NCI-H1694 (cell line): ENCODE data around the gene ASIC4.

Source experiments
- DNase-seq: peaks from one replicate; lab custom pipeline; 2025; lab: John Stamatoyannopoulos, UW

ASIC4 gene

GRCh38 chr2:219533930-219534661 is 19.8 kb downstream of the ASIC4 start:
- DNase-seq, result no peak

DNA sequence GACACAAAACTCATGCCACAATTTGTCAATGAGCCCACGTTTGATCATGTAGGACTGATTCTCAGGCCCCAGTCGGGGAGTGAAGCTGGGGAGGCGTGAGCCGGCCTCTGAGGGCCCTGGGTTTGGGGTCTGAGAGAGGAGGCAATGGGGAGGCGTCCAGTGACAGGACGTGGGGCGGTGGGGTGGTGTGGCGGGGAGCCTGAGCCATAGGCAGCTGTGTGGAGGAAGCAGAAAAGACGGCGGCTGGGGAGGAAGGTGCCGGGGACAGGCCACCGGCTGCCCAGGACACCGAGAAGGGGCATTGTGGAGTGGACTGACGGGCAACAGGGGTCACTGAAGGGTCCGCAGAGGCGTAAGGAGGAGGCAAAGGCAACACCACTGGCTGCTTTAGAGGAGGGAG is 22.1 kb downstream of the ASIC4 start:
- no peak for DNase-seq

- DNase-seq, result no peak
Observed at GRCh38 chr2:219536967-219537366, 22.7 kb downstream of the ASIC4 start.

GRCh38 chr2:219537657-219538488 is 23.6 kb downstream of the ASIC4 start:
- DNase-seq, result no peak

DNA sequence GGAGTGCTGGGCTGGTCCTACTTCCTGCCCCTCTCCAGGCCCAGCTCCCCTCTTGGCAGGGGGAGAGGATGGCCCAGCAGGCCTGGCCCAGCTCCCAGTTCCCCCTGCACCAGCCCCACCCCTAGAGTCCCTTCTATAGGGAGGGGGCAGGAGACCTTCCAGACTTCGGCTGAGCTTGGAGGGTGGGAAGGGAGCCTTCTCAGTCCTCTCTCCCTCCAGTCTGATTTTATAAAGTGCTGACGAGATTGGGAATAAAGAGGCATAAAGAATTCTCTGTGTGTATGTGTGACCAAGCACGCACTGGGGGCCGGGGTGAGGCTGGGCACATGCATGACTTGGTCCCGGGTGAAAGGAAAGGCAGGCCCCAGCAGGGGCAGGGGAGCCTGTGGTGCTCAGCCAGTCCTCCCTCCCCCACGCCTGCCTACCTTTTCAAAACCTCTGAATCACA is 24.2 kb downstream of the ASIC4 start:
- DNase-seq, result no peak

DNA sequence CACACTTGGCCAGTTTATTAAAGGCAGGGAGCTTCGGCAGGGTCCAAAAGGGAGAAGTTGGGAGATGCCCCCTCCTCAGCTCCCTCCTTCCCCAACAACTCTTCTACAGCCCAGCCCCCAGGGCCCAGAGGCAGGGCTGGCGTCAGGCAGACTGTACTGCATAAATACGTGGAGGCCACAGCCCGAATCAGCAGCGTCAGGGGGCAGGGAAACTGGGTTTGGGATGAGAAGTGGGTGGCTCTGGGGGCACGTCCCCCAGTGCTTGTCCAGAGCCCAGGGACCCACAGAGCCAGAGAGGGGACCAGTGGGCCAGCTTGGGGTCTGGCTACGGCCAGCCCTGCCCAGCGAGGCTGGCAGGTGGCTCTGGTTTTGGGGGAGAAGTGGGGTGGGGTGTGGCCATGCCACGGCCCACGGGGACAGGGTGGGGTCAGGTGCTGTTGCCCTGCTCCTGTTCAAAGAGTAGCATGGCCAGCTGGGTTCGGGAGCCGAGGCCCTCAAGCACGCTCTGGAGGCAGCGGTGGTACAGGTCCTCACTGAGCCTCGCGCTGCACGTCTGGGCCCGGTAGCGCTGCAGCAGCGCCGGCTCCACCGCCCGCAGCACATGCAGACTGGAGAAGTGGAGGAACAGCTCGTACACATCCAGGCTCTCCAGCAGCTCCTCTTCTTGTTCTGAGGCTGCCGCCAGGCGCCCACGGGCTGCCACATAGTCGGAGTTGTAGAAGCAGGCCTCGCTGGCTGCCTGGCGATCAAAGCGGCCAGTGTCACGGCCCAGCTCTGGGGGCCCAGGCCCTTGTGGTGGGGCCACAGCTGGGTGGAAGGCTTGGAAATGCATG is 24.9 kb downstream of the ASIC4 start:
- DNase-seq, result no peak

- no peak for DNase-seq
Observed at GRCh38 chr2:219539926-219540678, 25.8 kb downstream of the ASIC4 start.

GRCh38 chr2:219540784-219541504 is 26.7 kb downstream of the ASIC4 start:
- no peak for DNase-seq

- DNase-seq, result peak; percentile 58
Observed at GRCh38 chr2:219541611-219542180, 27.4 kb downstream of the ASIC4 start.

- DNase-seq, result no peak
Observed at GRCh38 chr2:219542931-219543595, 28.8 kb downstream of the ASIC4 start.

- peak; percentile 99 for DNase-seq
Observed at GRCh38 chr2:219543596-219544358, 29.5 kb downstream of the ASIC4 start, which contains the start of the genes CHPF and TMEM198. TSS of gene CHPF (minus strand) at chr2:219543809. CDS start at chr2:219543538, 271 bp downstream. TSS of gene TMEM198 (plus strand) at chr2:219544028. CDS start at chr2:219544728, 700 bp downstream.

DNA sequence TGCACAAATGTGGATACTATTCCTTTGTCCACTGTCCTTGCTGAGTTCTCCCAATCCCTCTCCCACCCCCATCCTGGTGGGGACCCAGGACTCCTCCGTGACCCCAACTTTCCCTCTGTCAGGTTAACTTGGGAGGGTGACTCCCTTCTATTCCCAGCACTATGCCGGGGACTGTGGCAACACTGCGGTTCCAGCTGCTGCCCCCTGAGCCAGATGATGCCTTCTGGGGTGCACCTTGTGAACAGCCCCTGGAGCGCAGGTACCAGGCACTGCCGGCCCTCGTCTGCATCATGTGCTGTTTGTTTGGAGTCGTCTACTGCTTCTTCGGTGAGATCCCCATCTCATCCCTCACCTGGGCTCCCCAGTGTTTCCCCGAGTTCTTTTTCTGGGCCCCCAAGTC is 30.3 kb downstream of the ASIC4 start:
- DNase-seq, result no peak

DNA sequence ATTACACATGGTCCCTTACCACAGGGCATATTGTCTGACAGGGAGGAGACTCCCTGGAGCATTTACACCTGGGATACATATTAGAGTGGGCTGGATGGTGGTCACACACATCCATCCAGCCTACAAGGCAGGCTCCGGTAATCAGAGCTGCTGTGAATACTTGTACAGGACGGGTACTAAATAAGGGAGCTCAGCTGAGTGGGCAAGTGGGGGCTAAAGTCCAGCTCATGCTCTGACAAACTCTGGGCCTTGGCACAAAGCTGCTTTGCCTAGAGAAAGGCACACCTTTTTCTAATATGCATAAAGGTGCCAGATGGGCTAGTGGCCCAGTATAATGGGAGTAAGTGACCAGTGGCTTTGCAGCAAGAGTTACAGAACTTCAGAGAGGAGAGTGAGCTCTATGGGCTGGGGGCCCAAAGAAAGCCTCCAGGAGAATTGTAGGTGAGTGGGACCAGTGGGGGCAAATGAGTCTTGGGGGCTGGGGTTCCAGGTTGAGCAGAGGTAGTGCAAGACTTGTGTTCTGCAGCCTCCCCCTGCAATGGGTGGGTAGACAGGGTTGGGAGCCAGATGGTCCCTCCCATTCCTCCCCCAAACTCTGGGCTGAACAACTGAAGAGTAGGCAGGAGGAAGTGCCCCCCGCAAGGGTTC is 31.1 kb downstream of the ASIC4 start:
- DNase-seq, result no peak

GRCh38 chr2:219545943-219546352 is 31.7 kb downstream of the ASIC4 start:
- DNase-seq, result no peak

DNA sequence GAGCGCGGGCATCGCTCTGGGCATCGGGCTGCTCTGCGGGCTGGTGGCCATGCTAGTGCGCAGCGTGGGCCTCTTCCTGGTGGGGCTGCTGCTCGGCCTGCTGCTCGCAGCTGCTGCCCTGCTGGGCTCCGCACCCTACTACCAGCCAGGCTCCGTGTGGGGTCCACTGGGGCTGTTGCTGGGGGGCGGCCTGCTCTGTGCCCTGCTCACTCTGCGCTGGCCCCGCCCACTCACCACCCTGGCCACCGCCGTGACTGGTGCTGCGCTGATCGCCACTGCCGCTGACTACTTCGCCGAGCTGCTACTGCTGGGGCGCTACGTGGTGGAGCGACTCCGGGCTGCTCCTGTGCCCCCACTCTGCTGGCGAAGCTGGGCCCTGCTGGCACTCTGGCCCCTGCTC is 33.3 kb downstream of the ASIC4 start:
- DNase-seq, result no peak

- no peak for DNase-seq
Observed at GRCh38 chr2:219548990-219549389, 34.7 kb downstream of the ASIC4 start.

DNA sequence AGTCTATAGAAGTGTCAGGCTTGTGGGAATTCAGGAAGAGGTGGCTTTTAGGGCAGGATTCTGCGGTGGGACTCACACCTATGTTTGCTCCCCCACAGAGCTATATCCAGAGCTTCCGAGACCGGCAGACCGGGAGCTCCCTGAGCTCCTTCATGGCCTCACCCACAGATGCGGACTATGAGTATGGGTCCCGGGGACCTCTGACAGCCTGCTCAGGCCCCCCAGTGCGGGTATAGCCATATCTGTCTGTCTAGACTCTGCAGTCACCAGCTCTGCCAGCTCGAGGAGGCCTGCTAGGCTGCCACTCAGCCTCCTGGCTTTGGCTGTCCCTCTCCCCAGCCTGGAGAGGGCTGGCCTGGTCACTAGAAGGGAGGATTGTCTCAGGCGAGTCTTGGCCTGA is 35.3 kb downstream of the ASIC4 start:
- no peak for DNase-seq
